GM19239 (cell line): Measurements from ENCODE around the gene SDE2.
A peak's percentile ranks its signal among the peaks of the same experiment; 100 is the strongest.
"Not testable (repeated sequence)": the region's sequence is repeated elsewhere in the genome, so short reads cannot be mapped to it uniquely, and the experiment has no call there.

ENCODE experiments used
- DNase-seq: peaks from one replicate; pipeline ENCODE4 v3.0.0; 2011; ENCODE audit warnings: low spot score; ENCODE audit not compliant: insufficient read length
- FAIRE-seq: peaks from 2 replicates; lab custom pipeline; 2011; peaks lifted over from hg19 to GRCh38; lab: Jason Lieb, UNC

Gene SDE2

DNA sequence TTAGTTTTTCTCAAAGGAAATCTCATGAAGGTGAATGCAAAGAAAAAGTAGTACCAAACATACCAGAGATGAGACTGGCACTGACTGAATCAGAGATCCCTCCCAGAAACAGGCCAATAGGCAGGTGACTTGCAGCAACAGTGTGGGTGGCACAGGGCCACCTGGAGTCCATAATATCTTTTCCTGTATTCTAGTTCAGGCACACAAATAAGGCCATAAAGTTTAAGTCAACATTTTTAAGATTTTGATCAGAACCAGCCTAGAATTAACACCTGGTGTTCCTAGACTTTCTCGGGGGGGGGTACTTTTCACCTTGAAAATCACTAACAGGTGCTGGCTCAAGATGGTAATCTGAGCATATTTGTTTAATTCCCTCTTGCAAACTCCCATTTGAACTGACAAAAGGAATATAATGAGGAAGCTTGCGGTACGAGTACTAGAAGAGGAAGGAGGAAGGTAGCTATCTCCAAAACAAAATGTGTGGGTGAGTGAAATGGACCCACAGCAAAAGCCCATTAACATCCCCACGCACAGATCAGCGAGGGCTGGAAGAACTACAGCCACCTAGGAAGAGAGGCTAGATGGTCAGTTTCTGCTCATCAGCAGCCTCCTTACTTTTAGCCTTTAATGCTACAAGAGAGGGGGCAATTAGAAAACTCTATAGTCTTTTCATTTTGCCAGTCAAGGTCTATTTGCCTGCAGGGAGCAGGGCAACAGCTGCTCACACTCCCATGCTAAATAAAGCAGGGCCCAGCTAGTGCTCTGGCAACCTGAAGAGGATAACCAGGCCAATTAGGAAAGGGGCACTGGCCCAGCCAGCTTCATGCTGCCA, 18.9 kb downstream of the SDE2 start:
- DNase-seq (no peak), FAIRE-seq (no peak)

DNA sequence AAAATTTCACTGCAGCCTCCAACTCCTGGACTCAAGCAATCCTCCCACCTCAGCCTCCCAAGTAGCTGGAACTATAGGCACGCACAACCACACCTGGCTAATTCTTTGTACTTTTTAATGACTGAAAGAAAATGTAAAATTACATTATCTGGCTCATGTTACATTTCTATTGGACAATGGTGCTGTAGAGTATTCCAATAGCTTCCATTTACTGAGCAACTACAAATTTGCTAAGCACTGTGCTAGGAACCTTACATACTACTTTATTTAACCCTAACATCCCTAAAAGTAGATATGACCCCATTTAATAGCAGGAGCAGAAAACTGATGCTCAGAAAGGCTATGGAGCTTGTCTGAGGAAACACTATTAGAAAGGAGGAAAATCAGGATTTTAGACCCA, 19.7 kb downstream of the SDE2 start:
- FAIRE-seq = no peak

DNA sequence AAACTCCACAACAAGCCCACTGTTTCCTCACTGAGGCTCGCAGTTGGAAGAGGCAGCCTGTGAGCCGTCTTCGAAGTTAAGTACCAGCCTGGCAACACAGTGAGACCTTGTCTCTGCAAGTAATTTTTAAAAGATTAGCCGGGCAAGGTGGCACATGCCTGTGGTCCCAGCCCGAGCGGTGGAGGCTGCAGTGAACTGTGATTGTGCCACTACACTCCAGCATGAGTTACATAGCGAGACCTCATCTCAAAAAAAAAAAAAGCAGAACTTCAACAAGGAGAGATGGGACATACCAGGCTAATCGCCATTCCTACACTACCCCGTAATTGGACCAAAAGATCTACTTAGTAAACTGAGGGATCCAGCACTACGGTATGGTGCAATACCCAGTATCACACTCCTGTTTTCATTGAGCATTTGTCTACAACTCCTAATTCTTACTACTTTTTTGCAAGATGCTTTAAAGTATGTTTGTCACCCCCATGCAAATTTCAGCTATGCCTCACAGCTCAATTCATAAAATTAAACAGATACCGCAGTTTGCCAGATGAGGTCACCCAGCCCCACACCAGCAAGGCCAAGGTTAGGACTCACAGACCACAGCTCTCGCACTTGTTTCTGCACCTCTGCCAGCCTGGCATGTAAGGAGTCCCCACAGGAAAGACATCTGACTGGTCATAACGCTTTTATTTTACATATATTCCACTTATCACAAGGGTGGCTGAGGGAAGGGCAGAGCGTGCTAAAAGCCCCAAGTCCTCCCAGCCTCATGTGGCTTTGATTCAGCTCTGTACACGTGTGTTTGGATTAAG, 21.0 kb downstream of the SDE2 start:
- peak; percentile 86 for FAIRE-seq
- DNase-seq = peak; percentile 50

More for the DNA sequence above, 19.7 kb downstream of the SDE2 start:
- DNase-seq = no peak

DNA sequence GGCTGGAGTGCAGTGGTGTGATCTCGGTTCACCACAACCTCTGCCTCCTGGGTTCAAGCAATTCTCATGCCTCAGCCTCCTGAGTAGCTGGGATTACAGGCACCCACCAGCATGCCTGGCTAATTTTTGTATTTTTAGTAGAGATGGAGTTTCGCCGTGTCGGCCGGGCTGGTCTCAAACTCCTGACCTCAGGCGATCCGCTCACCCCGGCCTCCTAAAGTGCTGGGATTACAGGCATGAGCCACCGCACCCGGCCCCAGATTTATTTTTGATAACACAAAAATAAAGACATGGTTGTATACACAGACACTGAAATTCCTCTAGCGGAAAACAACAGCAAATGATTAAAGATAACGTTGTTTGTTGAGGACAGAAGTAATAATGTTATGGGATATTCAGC, 24.0 kb downstream of the SDE2 start:
- not testable (repeated sequence) for FAIRE-seq, DNase-seq

GRCh38 chr1:225974454-225974853, 24.7 kb downstream of the SDE2 start:
- FAIRE-seq (no peak), DNase-seq (no peak)

GRCh38 chr1:225973158-225973557, 26.0 kb downstream of the SDE2 start:
- no peak for DNase-seq
- FAIRE-seq = no peak

DNA sequence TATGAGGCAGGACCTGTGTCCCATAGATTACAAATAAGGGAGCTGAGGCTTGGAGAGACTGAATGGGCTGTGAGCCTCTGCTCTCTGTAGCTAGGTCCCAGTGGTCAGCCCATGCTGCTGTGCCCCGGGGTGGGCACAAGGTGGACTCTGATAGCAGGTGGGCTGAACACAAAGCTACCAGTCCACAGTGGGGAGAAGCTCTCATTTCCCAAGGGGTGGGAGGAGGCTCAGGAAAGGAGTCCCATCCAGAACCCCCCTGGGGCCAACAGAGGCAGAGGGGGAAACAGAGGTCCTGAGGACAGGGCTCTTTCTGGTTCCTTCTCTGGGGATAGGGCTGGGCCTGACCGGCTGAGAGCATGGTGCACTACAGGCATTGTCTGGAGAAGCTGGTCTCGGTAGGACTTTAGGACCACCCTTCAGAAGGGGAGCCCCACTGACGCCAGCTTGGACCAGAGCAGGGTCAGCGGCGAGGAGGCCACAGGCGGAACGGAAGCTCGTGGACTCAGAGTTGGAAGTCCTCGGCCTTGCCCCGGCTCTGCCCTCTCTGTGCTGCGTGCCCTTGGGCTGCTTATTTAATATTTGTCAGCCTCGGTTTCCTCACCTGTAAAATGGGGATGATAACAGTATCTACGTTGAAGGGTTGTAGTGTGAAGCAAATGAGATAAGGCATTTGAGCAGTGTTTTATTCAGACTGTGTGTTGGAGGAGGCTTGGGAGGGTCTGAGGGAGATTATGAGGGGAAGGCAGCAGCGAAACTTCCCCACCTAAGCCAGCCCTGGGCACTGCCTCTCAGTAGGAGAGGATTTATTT, 26.6 kb downstream of the SDE2 start:
- DNase-seq (no peak), FAIRE-seq (no peak)

- not testable (repeated sequence) for FAIRE-seq, DNase-seq
These were observed 28.5 kb downstream of the SDE2 start for GRCh38 chr1:225970592-225971157.

GRCh38 chr1:225969751-225970150, 29.4 kb downstream of the SDE2 start:
- not testable (repeated sequence) for DNase-seq, FAIRE-seq

GRCh38 chr1:225965231-225965630, 33.9 kb downstream of the SDE2 start:
- DNase-seq (no peak), FAIRE-seq (no peak)

DNA sequence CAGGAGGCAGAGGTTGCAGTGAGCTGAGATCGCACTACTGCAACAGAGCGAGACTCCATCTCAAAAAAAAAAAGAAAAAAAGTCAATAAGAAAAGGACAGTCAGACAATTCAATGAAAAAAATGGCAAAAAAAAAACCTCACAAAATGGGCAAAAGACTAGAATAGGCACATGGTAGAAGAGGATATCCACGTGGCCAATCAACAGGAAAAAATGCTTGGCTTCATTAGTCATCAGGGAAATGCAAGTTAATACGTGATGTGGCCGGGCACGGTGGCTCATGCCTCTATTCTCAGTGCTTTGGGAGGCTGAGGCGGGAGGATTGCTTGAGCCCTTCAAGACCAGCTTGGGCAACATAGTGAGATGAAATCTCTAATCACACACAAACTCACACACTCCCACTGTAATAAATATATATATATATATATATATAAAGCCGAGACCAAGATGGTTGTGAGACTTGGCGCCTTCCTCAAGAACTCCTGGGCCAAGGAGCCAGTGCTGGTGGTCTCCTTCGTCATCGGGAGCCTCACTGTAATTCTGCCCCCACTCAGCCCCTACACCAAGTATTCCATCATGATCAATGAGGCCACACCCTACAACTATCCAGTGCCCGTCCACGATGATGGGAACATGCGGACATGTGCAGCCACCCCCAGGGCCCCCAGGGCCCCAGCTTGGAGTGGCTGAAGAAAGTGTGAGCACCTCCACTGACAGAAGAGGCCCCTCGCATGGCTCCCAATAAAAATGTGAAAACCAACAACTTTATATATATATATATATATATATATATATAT, 35.2 kb downstream of the SDE2 start:
- DNase-seq (no peak), FAIRE-seq (no peak)

DNA sequence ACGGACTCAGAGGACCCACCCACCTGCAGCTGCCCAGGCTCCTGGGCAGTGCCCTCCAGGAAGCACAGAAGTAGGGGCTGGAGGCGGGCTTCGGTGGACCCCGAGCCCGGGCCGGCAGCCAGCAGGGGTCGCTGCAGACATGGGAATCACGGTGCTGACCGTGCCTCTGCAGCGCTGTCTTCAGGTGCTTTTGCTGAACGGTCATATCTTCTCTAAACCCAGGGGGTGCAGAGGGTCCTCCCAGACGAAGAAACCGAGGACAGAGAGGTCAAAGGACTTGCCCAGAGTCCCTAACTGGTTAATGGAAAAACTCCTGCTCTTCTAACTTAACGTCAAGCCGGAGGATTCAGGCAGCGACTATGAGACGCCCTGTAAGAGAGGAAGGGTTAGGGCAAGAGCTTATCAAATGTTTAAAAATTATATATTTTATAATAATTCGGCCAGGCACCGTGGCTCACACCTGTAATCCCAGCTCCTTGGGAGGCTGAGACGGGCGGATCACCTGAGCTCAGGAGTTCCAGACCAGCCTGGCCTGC, 36.6 kb downstream of the SDE2 start:
- FAIRE-seq (no peak), DNase-seq (peak; percentile 61)

DNA sequence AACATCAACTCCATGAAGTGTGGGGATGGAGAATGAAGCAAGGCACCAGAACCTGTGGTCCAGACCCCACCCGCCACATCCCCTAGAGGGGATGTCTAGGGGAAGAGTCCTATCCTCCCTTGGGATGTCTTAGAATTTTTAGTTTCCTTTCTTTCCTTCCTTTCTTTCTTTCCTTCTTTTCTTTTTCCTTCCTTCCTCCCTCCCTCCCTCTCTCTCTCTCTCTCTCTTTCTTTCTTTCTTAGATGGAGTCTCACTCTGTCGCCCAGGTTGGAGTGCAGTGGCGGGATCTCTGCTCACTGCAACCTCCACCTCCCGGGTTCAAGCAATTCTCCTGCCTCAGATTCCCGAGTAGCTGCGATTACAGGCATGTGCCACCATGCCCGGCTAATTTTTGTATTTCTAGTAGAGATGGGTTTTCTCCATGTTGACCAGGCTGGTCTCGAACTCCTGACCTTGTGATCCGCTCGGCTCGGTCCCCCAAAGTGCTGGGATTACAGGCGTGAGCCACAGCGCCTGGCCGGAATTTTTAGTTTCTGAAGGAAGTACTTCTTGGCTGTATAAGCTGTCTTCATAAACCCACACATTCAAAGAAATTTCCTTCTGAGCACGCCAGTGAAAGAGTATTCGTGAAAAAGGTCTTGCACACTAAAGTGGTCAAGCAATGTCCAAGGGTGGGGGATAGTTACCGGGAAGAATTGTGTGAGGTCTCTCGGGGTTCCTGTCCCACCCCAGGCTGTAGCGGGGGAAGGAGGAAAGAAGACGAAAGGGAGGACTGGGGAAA, 37.3 kb downstream of the SDE2 start:
- FAIRE-seq (no peak), DNase-seq (no peak)

DNA sequence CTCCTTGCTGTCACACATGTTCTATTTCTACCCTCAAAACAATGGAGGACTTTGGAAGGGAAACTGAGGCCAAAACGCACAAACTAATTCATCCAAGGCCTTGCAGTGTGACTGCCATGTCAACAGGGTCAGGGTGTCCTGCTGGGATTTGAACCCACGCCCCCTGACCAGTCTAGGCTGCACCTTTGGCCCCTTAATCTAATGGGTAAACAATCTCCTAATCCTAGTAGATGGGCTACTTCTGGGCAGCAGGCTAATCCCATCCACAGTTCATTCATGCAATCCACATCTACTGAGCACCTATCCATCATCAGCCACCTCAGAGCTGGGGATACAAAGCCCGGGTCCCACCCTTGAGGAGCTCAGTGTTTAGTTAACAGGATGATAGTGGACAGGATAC, 41.1 kb downstream of the SDE2 start:
- FAIRE-seq = no peak
- no peak for DNase-seq

- FAIRE-seq = no peak
These were observed 44.4 kb downstream of the SDE2 start for GRCh38 chr1:225954753-225955152.

DNA sequence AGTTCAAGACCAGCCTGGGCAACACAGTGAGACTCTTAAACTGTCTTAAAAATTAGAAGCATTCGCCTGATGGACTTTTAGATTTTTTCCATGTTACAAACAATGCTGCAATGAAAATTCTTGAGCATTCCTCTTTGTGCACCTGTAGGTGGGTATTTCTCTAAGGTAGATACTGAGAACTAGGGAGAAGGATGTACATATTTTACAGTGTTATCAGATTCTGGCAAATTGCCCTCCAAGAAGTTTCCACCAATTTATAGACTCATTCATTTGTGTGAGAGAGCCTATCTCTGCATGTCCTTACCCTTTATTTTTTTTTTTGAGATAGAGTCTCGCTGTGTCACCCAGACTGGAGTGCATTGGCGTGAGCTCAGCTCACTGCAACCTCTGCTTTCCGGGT, 45.8 kb downstream of the SDE2 start:
- DNase-seq = no peak
- no peak for FAIRE-seq

More at GRCh38 chr1:225954753-225955152, 44.4 kb downstream of the SDE2 start:
- no peak for DNase-seq

DNA sequence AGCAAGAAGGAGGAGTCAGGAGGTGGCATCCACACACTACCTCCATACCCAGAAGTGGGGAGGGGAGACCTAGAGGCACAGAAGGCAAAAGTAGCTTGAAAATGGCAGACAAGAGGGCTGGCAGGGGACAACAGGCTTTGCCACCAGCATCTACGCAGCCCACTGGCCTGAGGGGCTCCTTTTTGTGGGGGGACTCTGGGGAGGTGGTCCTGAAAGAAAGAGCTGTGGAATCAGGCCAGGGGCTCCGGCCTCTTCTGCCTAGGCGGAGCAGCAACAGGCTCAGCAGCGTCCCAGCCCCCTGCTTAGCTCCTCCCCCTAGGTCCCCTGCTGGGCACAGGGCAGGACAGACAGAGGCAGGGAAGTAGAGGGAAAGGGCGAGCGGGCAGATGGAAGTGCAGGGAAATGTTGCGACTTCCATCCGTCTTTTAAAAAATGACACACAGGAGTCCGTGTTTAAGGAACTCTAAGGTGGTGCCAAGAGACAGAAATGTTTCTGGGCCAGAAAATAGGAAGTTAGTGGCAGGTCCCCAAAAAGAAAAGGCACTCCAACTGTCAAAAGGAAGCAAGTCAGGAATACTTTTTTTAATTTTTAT, 48.1 kb downstream of the SDE2 start:
- FAIRE-seq (no peak), DNase-seq (no peak)

DNA sequence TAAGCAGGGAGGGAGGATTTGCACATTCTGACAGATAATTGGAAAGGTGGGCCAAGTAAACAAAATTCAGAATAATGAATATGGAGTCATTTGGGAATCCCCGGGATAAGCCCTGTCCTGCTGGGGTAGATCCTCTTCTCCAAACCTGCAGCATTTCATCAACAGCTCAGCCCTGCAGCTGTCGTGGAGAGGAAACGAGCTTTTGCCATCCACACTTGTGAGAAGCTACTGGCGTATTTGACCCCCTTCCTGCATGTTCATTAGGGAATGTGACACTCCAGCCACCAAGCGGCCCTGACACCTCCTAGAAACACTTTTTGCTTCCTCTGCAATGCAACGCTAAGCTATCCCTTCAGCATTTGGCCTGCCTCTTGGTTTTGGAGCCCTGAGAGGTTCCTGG, 50.1 kb downstream of the SDE2 start:
- FAIRE-seq (no peak), DNase-seq (no peak)
